Kidney (tissue), 14 donors: ENCODE measurements around the gene CCDC102A. TPM values are rescaled to one million over a fixed set of nuclear protein-coding genes. Genes with fewer than 3 reads are reported as not detected.

ENCODE experiments used
- DNase-seq, 5 donors: peaks; one replicate each; pipeline ENCODE4 v3.0.0-alpha.2; 2013 to 2020
- FAIRE-seq: peaks from 2 replicates; lab custom pipeline; 2012; peaks lifted over from hg19 to GRCh38; lab: Jason Lieb, UNC
- H3K27ac ChIP-seq, 2 donors: one replicate each; pipeline ENCODE4 v1.7.0; 2013; ENCODE audit warnings: low read depth in 2 of 2, low read length in 2 of 2, inconsistent platforms in 1 of 2
- H3K27me3 ChIP-seq: one replicate; pipeline ENCODE4 v1.7.1; 2013; ENCODE audit warnings: low read length, inconsistent platforms; ENCODE audit not compliant: control insufficient read depth, insufficient read depth
- H3K36me3 ChIP-seq, 3 donors: one replicate each; pipeline versions ENCODE4 v1.7.0 to v1.7.1; 2013; ENCODE audit warnings: low read length in 3 of 3, control low read depth in 1 of 3, inconsistent platforms in 1 of 3; ENCODE audit not compliant: insufficient read depth in 3 of 3, control insufficient read depth in 2 of 3
- H3K4me1 ChIP-seq, 3 donors: one replicate each; pipeline versions ENCODE4 v1.7.0 to v1.7.1; 2013; ENCODE audit warnings: low read length in 3 of 3, inconsistent platforms in 1 of 3, low read depth in 1 of 3; ENCODE audit not compliant: control insufficient read depth in 2 of 3, insufficient read depth in 2 of 3
- H3K4me3 ChIP-seq, 3 donors: one replicate each; pipeline versions ENCODE4 v1.7.0 to v1.8.1; 2013; ENCODE audit warnings: low read length in 3 of 3, control low read depth in 1 of 3, inconsistent platforms in 1 of 3
- H3K9ac ChIP-seq, 3 donors: one replicate each; pipeline versions ENCODE4 v1.7.0 to v1.7.1; 2013; ENCODE audit warnings: low read length in 3 of 3, control low read depth in 1 of 3, inconsistent platforms in 1 of 3
- H3K9me3 ChIP-seq, 3 donors: one replicate each; pipeline versions ENCODE4 v1.7.0 to v1.7.1; 2013; ENCODE audit warnings: low read length in 3 of 3, control low read depth in 1 of 3, inconsistent platforms in 1 of 3; ENCODE audit not compliant: control insufficient read depth in 2 of 3, insufficient read depth in 1 of 3
- intact Hi-C: fragments of 100-400 bp; cut with DNase I; formaldehyde crosslinking; loops from one replicate; pipeline ENCODE4 v1.11.1; 2022
- polyA plus RNA-seq: library from polyadenylated mRNA; stranded (reverse); fragments of 350-450 nt; fragmentation: Illumina TruSeq; extraction: RNeasy Lipid Tissue Mini Kit (QIAGEN cat#74804); gene quantifications from one replicate; pipeline ENCODE4 v1.2.3, GENCODE V29; 2014; ENCODE audit warnings: low read depth, low replicate concordance; ENCODE audit not compliant: insufficient read depth
- total RNA-seq: library from RNA; stranded (reverse); fragmentation: NEBNext Ultra II Directional; extraction: Animal tissue kit (Norgen Biotek cat#: 25700); gene quantifications from one replicate; pipeline ENCODE4 v1.2.1, GENCODE V29; 2021
- TF ChIP-seq, protein P1 (sequence below): IDR thresholded peaks from 3 replicates; pipeline ENCODE4 v1.5.1; 2012; ENCODE audit warnings: mild to moderate bottlenecking, moderate library complexity, borderline replicate concordance; ENCODE audit not compliant: insufficient read depth; ENCODE audit errors: extremely low read depth
- donor health status: control.
- donor health status: control.
- donor health status: control.
- donor health status: control.
- donor health status: control.
- donor health status: DM: yes; HTN: yes; CAD: no.
- donor health status: Normal renal cell carcinoma (clear cell type).

Gene CCDC102A
- total and polyA plus RNA-seq, 2 donors from 2014 or later: 5.7 to 11.9 TPM

DNA sequence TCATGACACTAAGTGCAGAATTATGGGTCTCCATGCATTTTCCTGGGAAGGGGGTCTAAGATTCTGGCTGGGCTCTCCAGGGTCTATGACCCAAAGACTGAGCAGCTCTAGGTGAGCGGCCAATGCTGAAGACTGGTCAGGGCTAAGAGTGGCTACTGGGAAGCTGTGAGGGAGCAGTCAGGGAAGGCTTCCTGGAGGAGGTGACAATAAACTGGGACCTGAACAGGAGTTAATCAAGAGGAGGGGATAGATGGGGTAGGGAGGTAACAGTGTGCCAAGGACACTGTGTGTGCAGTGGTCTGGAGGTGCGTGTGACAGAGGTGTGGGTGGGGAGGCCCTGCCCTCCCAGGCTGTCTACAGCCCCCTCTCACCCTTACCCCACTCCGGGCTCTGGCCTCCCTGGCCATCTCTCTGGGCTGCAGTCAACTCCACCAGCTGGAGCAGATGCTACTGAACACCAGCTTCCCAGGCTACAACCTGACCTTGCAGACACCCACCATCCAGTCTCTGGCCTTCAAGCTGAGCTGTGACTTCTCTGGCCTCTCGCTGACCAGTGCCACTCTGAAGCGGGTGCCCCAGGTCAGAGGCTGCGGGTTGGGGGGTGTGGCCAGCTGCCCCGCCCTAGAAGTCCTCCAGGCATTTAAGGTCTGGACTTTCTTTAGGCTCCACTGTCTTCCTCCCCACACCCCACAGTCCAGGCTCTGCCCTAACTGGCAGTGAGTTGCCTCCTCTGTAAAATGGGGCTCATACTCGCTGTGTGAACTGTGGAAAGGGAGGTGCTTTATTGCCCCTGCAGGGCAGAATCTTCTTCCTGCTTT, 26.5 kb upstream of the CCDC102A start:
- FAIRE-seq (no peak), DNase-seq (peak in 1 of 5 donors; percentile 28)
- Histone ChIP-seq H3K4me3 (no peak overlapping the region), H3K27ac (no peak overlapping the region), H3K27me3 (no peaks in the 10 kb centered on the region), H3K9me3 (peaks cover 0 to 10% (median 0%) of the 10 kb centered on the region in 3 donors), H3K9ac (no peak overlapping the region), H3K4me1 (no peaks in the 10 kb centered on the region), H3K36me3 (no peaks in the 10 kb centered on the region)
- TF ChIP-seq, protein P1, sequence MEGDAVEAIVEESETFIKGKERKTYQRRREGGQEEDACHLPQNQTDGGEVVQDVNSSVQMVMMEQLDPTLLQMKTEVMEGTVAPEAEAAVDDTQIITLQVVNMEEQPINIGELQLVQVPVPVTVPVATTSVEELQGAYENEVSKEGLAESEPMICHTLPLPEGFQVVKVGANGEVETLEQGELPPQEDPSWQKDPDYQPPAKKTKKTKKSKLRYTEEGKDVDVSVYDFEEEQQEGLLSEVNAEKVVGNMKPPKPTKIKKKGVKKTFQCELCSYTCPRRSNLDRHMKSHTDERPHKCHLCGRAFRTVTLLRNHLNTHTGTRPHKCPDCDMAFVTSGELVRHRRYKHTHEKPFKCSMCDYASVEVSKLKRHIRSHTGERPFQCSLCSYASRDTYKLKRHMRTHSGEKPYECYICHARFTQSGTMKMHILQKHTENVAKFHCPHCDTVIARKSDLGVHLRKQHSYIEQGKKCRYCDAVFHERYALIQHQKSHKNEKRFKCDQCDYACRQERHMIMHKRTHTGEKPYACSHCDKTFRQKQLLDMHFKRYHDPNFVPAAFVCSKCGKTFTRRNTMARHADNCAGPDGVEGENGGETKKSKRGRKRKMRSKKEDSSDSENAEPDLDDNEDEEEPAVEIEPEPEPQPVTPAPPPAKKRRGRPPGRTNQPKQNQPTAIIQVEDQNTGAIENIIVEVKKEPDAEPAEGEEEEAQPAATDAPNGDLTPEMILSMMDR: no peak
- intact Hi-C loops: no loop called here

DNA sequence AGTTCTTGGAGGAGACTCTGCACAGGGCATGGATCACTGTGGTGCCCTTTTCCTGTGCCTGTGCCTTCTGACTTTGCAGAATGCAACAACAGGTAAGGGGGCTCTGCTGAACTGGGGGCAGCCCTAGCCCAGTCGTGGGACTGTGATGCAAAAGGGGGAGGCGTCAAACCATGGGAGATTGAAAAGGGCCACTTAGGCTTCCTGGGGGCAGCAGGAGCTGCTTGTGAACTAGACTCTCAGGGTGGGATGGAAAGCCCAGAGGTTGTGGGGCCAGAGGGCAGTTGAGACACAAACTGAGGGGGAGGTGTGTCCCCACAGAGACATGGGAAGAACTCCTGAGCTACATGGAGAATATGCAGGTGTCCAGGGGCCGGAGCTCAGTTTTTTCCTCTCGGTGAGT, 25.7 kb upstream of the CCDC102A start:
- no peak overlapping the region for H3K4me3 ChIP-seq
- no peak for FAIRE-seq
- H3K9me3 ChIP-seq: peaks cover 0 to 10% (median 0%) of the 10 kb centered on the region in 3 donors
- peak in 1 of 5 donors; percentile 22 for DNase-seq
- TF ChIP-seq, protein P1: no peak
- no peaks in the 10 kb centered on the region for H3K27me3 ChIP-seq
- no peaks in the 10 kb centered on the region for H3K36me3 ChIP-seq
- H3K4me1 ChIP-seq: no peaks in the 10 kb centered on the region
- intact Hi-C loops: no loop called here
- H3K9ac ChIP-seq: no peak overlapping the region
- H3K27ac ChIP-seq: no peak overlapping the region

DNA sequence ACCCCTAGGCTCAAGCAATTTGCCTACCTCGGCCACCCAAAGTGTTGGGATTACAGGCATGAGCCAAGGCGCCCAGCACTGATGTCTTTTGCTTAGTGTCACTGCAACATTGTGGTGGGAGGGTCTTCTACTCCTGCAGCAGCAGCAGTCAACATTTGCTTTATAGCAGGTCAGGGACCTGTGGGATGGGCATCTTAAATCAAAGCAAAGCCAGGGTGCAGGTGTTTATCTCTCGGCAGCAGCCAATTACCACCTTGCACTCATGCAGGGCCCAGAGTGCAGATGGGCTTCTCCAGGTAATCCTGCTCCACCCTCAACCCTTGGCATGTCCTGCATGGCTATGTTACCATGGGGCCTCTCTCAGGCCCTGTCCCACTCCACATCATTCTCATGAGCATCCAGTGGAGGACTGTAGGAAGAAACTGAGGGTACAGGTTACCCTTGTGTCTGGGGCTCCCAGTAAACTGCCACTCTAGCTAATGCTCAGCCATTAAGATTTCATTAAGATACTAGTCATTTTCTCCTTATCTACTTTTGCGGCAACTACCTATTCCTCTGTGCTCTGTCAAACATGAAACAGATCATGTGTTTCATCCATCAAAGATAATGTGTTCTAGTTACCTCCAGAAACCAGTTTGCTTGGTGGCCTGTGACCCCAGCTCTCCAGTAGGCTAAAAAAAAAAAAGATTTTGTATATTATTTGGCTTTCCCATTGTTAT, 22.9 kb upstream of the CCDC102A start:
- DNase-seq: peak in 1 of 5 donors; percentile 23
- no peak for FAIRE-seq
- Histone ChIP-seq H3K36me3 (no peaks in the 10 kb centered on the region), H3K4me1 (no peaks in the 10 kb centered on the region), H3K27me3 (no peaks in the 10 kb centered on the region), H3K27ac (no peak overlapping the region), H3K4me3 (no peak overlapping the region), H3K9me3 (peaks cover 0 to 10% (median 0%) of the 10 kb centered on the region in 3 donors), H3K9ac (no peak overlapping the region)
- TF ChIP-seq, protein P1: no peak
- intact Hi-C loops: no loop called here
